ENCODE measurements around the gene DERA.

Gene DERA

GRCh38 chr12:16021676-16022075 lies 110.5 kb downstream of the DERA start:
- Histone ChIP-seq H3K4me1 (ENCODE audit: control extremely low read depth in 1 of 4, control insufficient read depth in 4 of 4, insufficient read depth in 4 of 4, low read length in 3 of 4) (no peaks in the 10 kb centered on the region), H3K9me3 (ENCODE audit: control extremely low read depth in 1 of 5, control insufficient read depth in 4 of 5, insufficient read depth in 2 of 5, low read depth in 1 of 5, low read length in 4 of 5) (peaks cover 0 to 33% (median 8%) of the 10 kb centered on the region in 5 experiments), H3K27ac (ENCODE audit: insufficient read depth in 1 of 2, low read depth in 1 of 2, low read length in 2 of 2, poor library complexity in 1 of 2, severe bottlenecking in 2 of 2) (no peak overlapping the region), H3K4me3 (ENCODE audit: control insufficient read depth in 1 of 7, extremely low read depth in 1 of 7, insufficient read depth in 4 of 7, low read depth in 2 of 7, low read length in 6 of 7) (no peak overlapping the region), H3K36me3 (ENCODE audit: control insufficient read depth in 4 of 4, insufficient read depth in 4 of 4, low read length in 3 of 4) (peaks cover 2 to 36% (median 8%) of the 10 kb centered on the region in 4 experiments), H3K27me3 (replicated peaks in 2 of 5; ENCODE audit: control insufficient read depth in 4 of 5, insufficient read depth in 5 of 5, low read length in 4 of 5) (no peaks in the 10 kb centered on the region)
- DNase-seq: no peak
- ChIA-PET POLR2A (no interaction called here), CTCF (no interaction called here)
- WGBS (ENCODE audit: insufficient coverage): 100% methylated on average over 2 of the region's 2 CpGs

GRCh38 chr12:16027002-16027401 lies 115.9 kb downstream of the DERA start:
- Histone ChIP-seq H3K27me3 (replicated peaks in 2 of 5; ENCODE audit: control insufficient read depth in 4 of 5, insufficient read depth in 5 of 5, low read length in 4 of 5) (no peaks in the 10 kb centered on the region), H3K9me3 (ENCODE audit: control extremely low read depth in 1 of 5, control insufficient read depth in 4 of 5, insufficient read depth in 2 of 5, low read depth in 1 of 5, low read length in 4 of 5) (peaks cover 0 to 17% (median under 1%) of the 10 kb centered on the region in 5 experiments), H3K4me1 (ENCODE audit: control extremely low read depth in 1 of 4, control insufficient read depth in 4 of 4, insufficient read depth in 4 of 4, low read length in 3 of 4) (no peaks in the 10 kb centered on the region), H3K36me3 (ENCODE audit: control insufficient read depth in 4 of 4, insufficient read depth in 4 of 4, low read length in 3 of 4) (peaks cover 0 to 11% (median 1%) of the 10 kb centered on the region in 4 experiments), H3K4me3 (ENCODE audit: control insufficient read depth in 1 of 7, extremely low read depth in 1 of 7, insufficient read depth in 4 of 7, low read depth in 2 of 7, low read length in 6 of 7) (no peak overlapping the region), H3K27ac (ENCODE audit: insufficient read depth in 1 of 2, low read depth in 1 of 2, low read length in 2 of 2, poor library complexity in 1 of 2, severe bottlenecking in 2 of 2) (no peak overlapping the region)
- CTCF ChIA-PET: no interaction called here
- no CpG with 5 or more reads among the region's 2 CpGs for WGBS (ENCODE audit: insufficient coverage)
- DNase-seq: no peak
- POLR2A ChIA-PET: no interaction called here

GRCh38 chr12:16030744-16031143 lies 119.6 kb downstream of the DERA start:
- ChIA-PET POLR2A (no interaction called here), CTCF (no interaction called here)
- 100% methylated on average over 1 of the region's 2 CpGs for WGBS (ENCODE audit: insufficient coverage)
- H3K9me3 ChIP-seq (ENCODE audit: control extremely low read depth in 1 of 5, control insufficient read depth in 4 of 5, insufficient read depth in 2 of 5, low read depth in 1 of 5, low read length in 4 of 5): no peaks in the 10 kb centered on the region
- H3K27me3 ChIP-seq (replicated peaks in 2 of 5; ENCODE audit: control insufficient read depth in 4 of 5, insufficient read depth in 5 of 5, low read length in 4 of 5): no peaks in the 10 kb centered on the region
- no peaks in the 10 kb centered on the region for H3K4me1 ChIP-seq (ENCODE audit: control extremely low read depth in 1 of 4, control insufficient read depth in 4 of 4, insufficient read depth in 4 of 4, low read length in 3 of 4)
- no peak for DNase-seq
- no peak overlapping the region for H3K4me3 ChIP-seq (ENCODE audit: control insufficient read depth in 1 of 7, extremely low read depth in 1 of 7, insufficient read depth in 4 of 7, low read depth in 2 of 7, low read length in 6 of 7)
- peaks cover 0 to 9% (median 3%) of the 10 kb centered on the region in 4 experiments for H3K36me3 ChIP-seq (ENCODE audit: control insufficient read depth in 4 of 4, insufficient read depth in 4 of 4, low read length in 3 of 4)
- no peak overlapping the region for H3K27ac ChIP-seq (ENCODE audit: insufficient read depth in 1 of 2, low read depth in 1 of 2, low read length in 2 of 2, poor library complexity in 1 of 2, severe bottlenecking in 2 of 2)

GRCh38 chr12:16034136-16034817 lies 123.1 kb downstream of the DERA start:
- H3K4me3 ChIP-seq (ENCODE audit: control insufficient read depth in 1 of 7, extremely low read depth in 1 of 7, insufficient read depth in 4 of 7, low read depth in 2 of 7, low read length in 6 of 7): no peak overlapping the region
- H3K9me3 ChIP-seq (ENCODE audit: control extremely low read depth in 1 of 5, control insufficient read depth in 4 of 5, insufficient read depth in 2 of 5, low read depth in 1 of 5, low read length in 4 of 5): no peaks in the 10 kb centered on the region
- H3K4me1 ChIP-seq (ENCODE audit: control extremely low read depth in 1 of 4, control insufficient read depth in 4 of 4, insufficient read depth in 4 of 4, low read length in 3 of 4): no peaks in the 10 kb centered on the region
- H3K27ac ChIP-seq (ENCODE audit: insufficient read depth in 1 of 2, low read depth in 1 of 2, low read length in 2 of 2, poor library complexity in 1 of 2, severe bottlenecking in 2 of 2): no peak overlapping the region
- H3K36me3 ChIP-seq (ENCODE audit: control insufficient read depth in 4 of 4, insufficient read depth in 4 of 4, low read length in 3 of 4): peaks cover 5 to 18% (median 13%) of the 10 kb centered on the region in 4 experiments
- POLR2A ChIA-PET: no interaction called here
- CTCF ChIA-PET: interaction anchor here (0.7 kb wide), 1 partner anchor 35 kb away, joined by 3 read pairs; no protein-coding TSS in a partner anchor
- no peak for DNase-seq
- H3K27me3 ChIP-seq (replicated peaks in 2 of 5; ENCODE audit: control insufficient read depth in 4 of 5, insufficient read depth in 5 of 5, low read length in 4 of 5): no peaks in the 10 kb centered on the region
- WGBS (ENCODE audit: insufficient coverage): 100% methylated on average over 1 of the region's 5 CpGs

- ChIA-PET POLR2A (no interaction called here), CTCF (no interaction called here)
- Histone ChIP-seq H3K4me3 (ENCODE audit: control insufficient read depth in 1 of 7, extremely low read depth in 1 of 7, insufficient read depth in 4 of 7, low read depth in 2 of 7, low read length in 6 of 7) (no peak overlapping the region), H3K36me3 (ENCODE audit: control insufficient read depth in 4 of 4, insufficient read depth in 4 of 4, low read length in 3 of 4) (peaks cover 7 to 21% (median 13%) of the 10 kb centered on the region in 4 experiments), H3K27ac (ENCODE audit: insufficient read depth in 1 of 2, low read depth in 1 of 2, low read length in 2 of 2, poor library complexity in 1 of 2, severe bottlenecking in 2 of 2) (no peak overlapping the region), H3K4me1 (ENCODE audit: control extremely low read depth in 1 of 4, control insufficient read depth in 4 of 4, insufficient read depth in 4 of 4, low read length in 3 of 4) (no peaks in the 10 kb centered on the region), H3K27me3 (replicated peaks in 2 of 5; ENCODE audit: control insufficient read depth in 4 of 5, insufficient read depth in 5 of 5, low read length in 4 of 5) (no peaks in the 10 kb centered on the region), H3K9me3 (ENCODE audit: control extremely low read depth in 1 of 5, control insufficient read depth in 4 of 5, insufficient read depth in 2 of 5, low read depth in 1 of 5, low read length in 4 of 5) (no peaks in the 10 kb centered on the region)
- DNase-seq: no peak
- 96% methylated on average over 2 of the region's 3 CpGs for WGBS (ENCODE audit: insufficient coverage)
Measured at GRCh38 chr12:16036073-16036472, 124.9 kb downstream of the DERA start.

GRCh38 chr12:16037533-16037932 lies 126.4 kb downstream of the DERA start:
- Histone ChIP-seq H3K27ac (ENCODE audit: insufficient read depth in 1 of 2, low read depth in 1 of 2, low read length in 2 of 2, poor library complexity in 1 of 2, severe bottlenecking in 2 of 2) (no peak overlapping the region), H3K27me3 (replicated peaks in 2 of 5; ENCODE audit: control insufficient read depth in 4 of 5, insufficient read depth in 5 of 5, low read length in 4 of 5) (no peaks in the 10 kb centered on the region), H3K9me3 (ENCODE audit: control extremely low read depth in 1 of 5, control insufficient read depth in 4 of 5, insufficient read depth in 2 of 5, low read depth in 1 of 5, low read length in 4 of 5) (peaks cover 0 to 4% (median 0%) of the 10 kb centered on the region in 5 experiments), H3K4me1 (ENCODE audit: control extremely low read depth in 1 of 4, control insufficient read depth in 4 of 4, insufficient read depth in 4 of 4, low read length in 3 of 4) (no peaks in the 10 kb centered on the region), H3K4me3 (ENCODE audit: control insufficient read depth in 1 of 7, extremely low read depth in 1 of 7, insufficient read depth in 4 of 7, low read depth in 2 of 7, low read length in 6 of 7) (no peak overlapping the region), H3K36me3 (ENCODE audit: control insufficient read depth in 4 of 4, insufficient read depth in 4 of 4, low read length in 3 of 4) (peaks cover 7 to 21% (median 12%) of the 10 kb centered on the region in 4 experiments)
- ChIA-PET CTCF (no interaction called here), POLR2A (no interaction called here)
- 96% methylated on average over 5 of the region's 6 CpGs for WGBS (ENCODE audit: insufficient coverage)
- DNase-seq: no peak

- Histone ChIP-seq H3K4me1 (ENCODE audit: control extremely low read depth in 1 of 4, control insufficient read depth in 4 of 4, insufficient read depth in 4 of 4, low read length in 3 of 4) (no peaks in the 10 kb centered on the region), H3K9me3 (ENCODE audit: control extremely low read depth in 1 of 5, control insufficient read depth in 4 of 5, insufficient read depth in 2 of 5, low read depth in 1 of 5, low read length in 4 of 5) (peaks cover 0 to 17% (median 4%) of the 10 kb centered on the region in 5 experiments), H3K27ac (ENCODE audit: insufficient read depth in 1 of 2, low read depth in 1 of 2, low read length in 2 of 2, poor library complexity in 1 of 2, severe bottlenecking in 2 of 2) (no peak overlapping the region), H3K36me3 (ENCODE audit: control insufficient read depth in 4 of 4, insufficient read depth in 4 of 4, low read length in 3 of 4) (peaks cover under 1 to 7% (median 2%) of the 10 kb centered on the region in 4 experiments), H3K4me3 (ENCODE audit: control insufficient read depth in 1 of 7, extremely low read depth in 1 of 7, insufficient read depth in 4 of 7, low read depth in 2 of 7, low read length in 6 of 7) (no peak overlapping the region), H3K27me3 (replicated peaks in 2 of 5; ENCODE audit: control insufficient read depth in 4 of 5, insufficient read depth in 5 of 5, low read length in 4 of 5) (no peaks in the 10 kb centered on the region)
- WGBS (ENCODE audit: insufficient coverage): no CpG with 5 or more reads among the region's 1 CpG
- POLR2A ChIA-PET: no interaction called here
- DNase-seq: no peak
- CTCF ChIA-PET: no interaction called here
Measured at GRCh38 chr12:16043480-16043879, 132.3 kb downstream of the DERA start.

All from common myeloid progenitor, CD34-positive (primary cell).